ENCODE data around the gene MERTK. TPM values are rescaled to one million over a fixed set of nuclear protein-coding genes. Genes with fewer than 3 reads are reported as not detected.

MERTK gene
- total RNA-seq, 1 donor from 2014 or later, result 27.1 TPM

DNA sequence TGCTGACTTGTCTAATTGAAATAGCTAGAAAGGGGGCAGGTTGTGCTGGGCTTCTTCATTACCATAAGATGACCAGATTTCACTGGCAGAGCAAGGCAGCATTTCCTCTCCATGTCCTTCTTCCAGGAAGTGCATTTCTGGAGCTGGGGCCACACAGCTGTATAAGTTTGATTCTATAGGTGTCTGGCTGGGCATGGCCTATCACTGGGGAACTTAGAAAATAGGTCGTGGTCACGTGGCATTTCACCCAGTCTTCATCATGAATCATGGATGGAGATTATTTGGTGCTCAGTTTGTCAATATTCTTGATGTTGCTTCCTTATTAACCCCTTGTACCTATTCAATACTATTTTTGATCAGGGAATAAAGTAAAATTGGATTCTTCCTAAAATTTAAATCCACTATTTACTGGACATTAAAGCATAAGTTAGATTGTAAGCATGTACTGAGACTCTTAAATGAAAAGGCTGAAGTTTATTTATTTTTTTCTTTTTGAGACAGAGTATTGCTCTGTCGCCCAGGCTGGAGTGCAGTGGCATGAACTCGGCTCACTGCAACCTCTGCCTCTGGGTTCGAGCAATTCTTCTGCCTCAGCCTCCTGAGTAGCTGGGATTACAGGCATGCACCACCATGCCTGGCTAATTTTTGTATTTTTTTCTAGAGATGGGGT is 107.1 kb downstream of the MERTK start:
- peaks cover 8% of the 10 kb centered on the region for H3K4me1 Mint-ChIP-seq
- no peak for DNase-seq (ENCODE audit: low spot score in 2 of 2, unreplicated experiment in 2 of 2)
- TF ChIP-seq, protein P1, sequence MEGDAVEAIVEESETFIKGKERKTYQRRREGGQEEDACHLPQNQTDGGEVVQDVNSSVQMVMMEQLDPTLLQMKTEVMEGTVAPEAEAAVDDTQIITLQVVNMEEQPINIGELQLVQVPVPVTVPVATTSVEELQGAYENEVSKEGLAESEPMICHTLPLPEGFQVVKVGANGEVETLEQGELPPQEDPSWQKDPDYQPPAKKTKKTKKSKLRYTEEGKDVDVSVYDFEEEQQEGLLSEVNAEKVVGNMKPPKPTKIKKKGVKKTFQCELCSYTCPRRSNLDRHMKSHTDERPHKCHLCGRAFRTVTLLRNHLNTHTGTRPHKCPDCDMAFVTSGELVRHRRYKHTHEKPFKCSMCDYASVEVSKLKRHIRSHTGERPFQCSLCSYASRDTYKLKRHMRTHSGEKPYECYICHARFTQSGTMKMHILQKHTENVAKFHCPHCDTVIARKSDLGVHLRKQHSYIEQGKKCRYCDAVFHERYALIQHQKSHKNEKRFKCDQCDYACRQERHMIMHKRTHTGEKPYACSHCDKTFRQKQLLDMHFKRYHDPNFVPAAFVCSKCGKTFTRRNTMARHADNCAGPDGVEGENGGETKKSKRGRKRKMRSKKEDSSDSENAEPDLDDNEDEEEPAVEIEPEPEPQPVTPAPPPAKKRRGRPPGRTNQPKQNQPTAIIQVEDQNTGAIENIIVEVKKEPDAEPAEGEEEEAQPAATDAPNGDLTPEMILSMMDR (IDR thresholded peaks at IDR 0.05; ENCODE audit: unreplicated experiment), result no peak
- H3K36me3 Mint-ChIP-seq, result peaks cover 35% of the 10 kb centered on the region
- H3K27ac Mint-ChIP-seq, result no peak overlapping the region
- H3K27me3 Mint-ChIP-seq (ENCODE audit: low read depth), result no peaks in the 10 kb centered on the region
- H3K4me3 Mint-ChIP-seq, result no peak overlapping the region
- no peaks in the 10 kb centered on the region for H3K9me3 Mint-ChIP-seq

DNA sequence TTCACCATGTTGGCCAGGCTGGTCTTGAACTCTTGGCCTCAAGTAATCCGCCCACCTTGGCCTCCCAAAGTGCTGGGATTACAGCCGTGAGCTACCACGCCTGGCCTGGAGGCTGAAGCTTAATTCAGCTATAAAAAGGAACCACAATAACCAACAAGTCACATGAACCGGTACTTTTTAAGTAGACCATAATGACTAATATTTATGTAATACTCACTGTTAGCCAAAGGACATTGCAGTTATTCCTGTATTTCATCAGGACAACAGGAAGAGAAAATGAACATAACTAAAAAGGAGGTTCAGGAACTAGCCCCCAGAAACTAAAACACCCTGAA is 107.6 kb downstream of the MERTK start:
- no peak for DNase-seq (ENCODE audit: low spot score in 2 of 2, unreplicated experiment in 2 of 2)
- H3K27me3 Mint-ChIP-seq (ENCODE audit: low read depth), result no peaks in the 10 kb centered on the region
- H3K27ac Mint-ChIP-seq, result no peak overlapping the region
- TF ChIP-seq, protein P1 (IDR thresholded peaks at IDR 0.05; ENCODE audit: unreplicated experiment), result no peak
- no peak overlapping the region for H3K4me3 Mint-ChIP-seq
- peaks cover 5% of the 10 kb centered on the region for H3K4me1 Mint-ChIP-seq
- peaks cover 33% of the 10 kb centered on the region for H3K36me3 Mint-ChIP-seq
- H3K9me3 Mint-ChIP-seq, result no peaks in the 10 kb centered on the region

GRCh38 chr2:112007493-112007892 is 109.1 kb downstream of the MERTK start:
- Mint-ChIP-seq H3K27ac (no peak overlapping the region), H3K27me3 (ENCODE audit: low read depth) (no peaks in the 10 kb centered on the region)

GRCh38 chr2:112008910-112009485 is 110.6 kb downstream of the MERTK start:
- H3K36me3 Mint-ChIP-seq, result peaks cover 34% of the 10 kb centered on the region
- no peaks in the 10 kb centered on the region for H3K27me3 Mint-ChIP-seq (ENCODE audit: low read depth)

More at GRCh38 chr2:112007493-112007892, 109.1 kb downstream of the MERTK start:
- Mint-ChIP-seq H3K36me3 (peaks cover 36% of the 10 kb centered on the region), H3K4me1 (no peaks in the 10 kb centered on the region), H3K9me3 (no peaks in the 10 kb centered on the region), H3K4me3 (no peak overlapping the region)
- TF ChIP-seq, protein P1 (IDR thresholded peaks at IDR 0.05; ENCODE audit: unreplicated experiment), result no peak
- no peak for DNase-seq (ENCODE audit: low spot score in 2 of 2, unreplicated experiment in 2 of 2)

GRCh38 chr2:112010751-112011150 is 112.3 kb downstream of the MERTK start:
- Mint-ChIP-seq H3K9me3 (no peaks in the 10 kb centered on the region), H3K4me3 (no peak overlapping the region), H3K4me1 (no peaks in the 10 kb centered on the region), H3K36me3 (peaks cover 37% of the 10 kb centered on the region), H3K27ac (no peak overlapping the region), H3K27me3 (ENCODE audit: low read depth) (no peaks in the 10 kb centered on the region)
- TF ChIP-seq, protein P1 (IDR thresholded peaks at IDR 0.05; ENCODE audit: unreplicated experiment), result no peak
- no peak for DNase-seq (ENCODE audit: low spot score in 2 of 2, unreplicated experiment in 2 of 2)

More at GRCh38 chr2:112008910-112009485, 110.6 kb downstream of the MERTK start:
- no peak for DNase-seq (ENCODE audit: low spot score in 2 of 2, unreplicated experiment in 2 of 2)
- Mint-ChIP-seq H3K4me1 (no peaks in the 10 kb centered on the region), H3K27ac (no peak overlapping the region), H3K4me3 (no peak overlapping the region), H3K9me3 (no peaks in the 10 kb centered on the region)
- TF ChIP-seq, protein P1 (IDR thresholded peaks at IDR 0.05; ENCODE audit: unreplicated experiment), result no peak
